ENCODE results near the gene AKAP8L.
"Not testable (repeated sequence)": the region's sequence is repeated elsewhere in the genome, so short reads cannot be mapped to it uniquely, and the experiment has no call there.

AKAP8L gene

GRCh38 chr19:15381864-15382263 lies 36.9 kb downstream of the AKAP8L start:
- in situ Hi-C loops (cut with HindIII; ENCODE audit: low sequenced_read_pairs), result no loop called here

- in situ Hi-C loops (cut with HindIII; ENCODE audit: low sequenced_read_pairs), result no loop called here
Measured at GRCh38 chr19:15381429-15381828, 37.4 kb downstream of the AKAP8L start.

- in situ Hi-C loops (cut with HindIII; ENCODE audit: low sequenced_read_pairs), result no loop called here
Measured at GRCh38 chr19:15379999-15380647, 38.7 kb downstream of the AKAP8L start.

- in situ Hi-C loops (cut with HindIII; ENCODE audit: low sequenced_read_pairs), result no loop called here
Measured at GRCh38 chr19:15379083-15379998, 39.4 kb downstream of the AKAP8L start, which contains the start of gene AKAP8. Gene AKAP8 (minus strand): TSS chr19:15379787. CDS start chr19:15379731, 56 bp downstream.

GRCh38 chr19:15378534-15379082 lies 40.2 kb downstream of the AKAP8L start:
- in situ Hi-C loops (cut with HindIII; ENCODE audit: low sequenced_read_pairs), result no loop called here

- in situ Hi-C loops (cut with HindIII; ENCODE audit: low sequenced_read_pairs), result no loop called here
Measured at GRCh38 chr19:15374796-15375440, 43.9 kb downstream of the AKAP8L start.

GRCh38 chr19:15374105-15374651 lies 44.6 kb downstream of the AKAP8L start:
- in situ Hi-C loops (cut with HindIII; ENCODE audit: low sequenced_read_pairs), result no loop called here

GRCh38 chr19:15373644-15374043 lies 45.1 kb downstream of the AKAP8L start:
- in situ Hi-C loops (cut with HindIII; ENCODE audit: low sequenced_read_pairs), result no loop called here

GRCh38 chr19:15372891-15373301 lies 45.9 kb downstream of the AKAP8L start:
- in situ Hi-C loops (cut with HindIII; ENCODE audit: low sequenced_read_pairs), result no loop called here

GRCh38 chr19:15372470-15372869 lies 46.3 kb downstream of the AKAP8L start:
- in situ Hi-C loops (cut with HindIII; ENCODE audit: low sequenced_read_pairs), result no loop called here

- in situ Hi-C loops (cut with HindIII; ENCODE audit: low sequenced_read_pairs), result no loop called here
Measured at GRCh38 chr19:15371786-15372380, 46.9 kb downstream of the AKAP8L start.

GRCh38 chr19:15371119-15371518 lies 47.7 kb downstream of the AKAP8L start:
- in situ Hi-C loops (cut with HindIII; ENCODE audit: low sequenced_read_pairs), result no loop called here

GRCh38 chr19:15369594-15369891 lies 49.2 kb downstream of the AKAP8L start:
- in situ Hi-C loops (cut with HindIII; ENCODE audit: low sequenced_read_pairs), result no loop called here

GRCh38 chr19:15368798-15369593 lies 49.8 kb downstream of the AKAP8L start:
- in situ Hi-C loops (cut with HindIII; ENCODE audit: low sequenced_read_pairs), result no loop called here

GRCh38 chr19:15368051-15368632 lies 50.6 kb downstream of the AKAP8L start:
- in situ Hi-C loops (cut with HindIII; ENCODE audit: low sequenced_read_pairs), result no loop called here

GRCh38 chr19:15367439-15367838 lies 51.3 kb downstream of the AKAP8L start:
- in situ Hi-C loops (cut with HindIII; ENCODE audit: low sequenced_read_pairs), result no loop called here

GRCh38 chr19:15365264-15365663 lies 53.5 kb downstream of the AKAP8L start:
- in situ Hi-C loops (cut with HindIII; ENCODE audit: low sequenced_read_pairs), result no loop called here

- in situ Hi-C loops (cut with HindIII; ENCODE audit: low sequenced_read_pairs), result not testable (repeated sequence)
Measured at GRCh38 chr19:15363791-15364190, 55.0 kb downstream of the AKAP8L start.

GRCh38 chr19:15363048-15363447 lies 55.7 kb downstream of the AKAP8L start:
- in situ Hi-C loops (cut with HindIII; ENCODE audit: low sequenced_read_pairs), result not testable (repeated sequence)

- in situ Hi-C loops (cut with HindIII; ENCODE audit: low sequenced_read_pairs), result not testable (repeated sequence)
Measured at GRCh38 chr19:15360015-15360414, 58.8 kb downstream of the AKAP8L start.

Measured in DLD1 (cell line).